ENCODE results near the gene PPP2R5A. TPM values are rescaled to one million over a fixed set of nuclear protein-coding genes. Genes with fewer than 3 reads are reported as not detected.

Gene PPP2R5A
- total RNA-seq, 1 donor from 2014 or later = 13.0 TPM

- no peaks in the 10 kb centered on the region for H3K27me3 Mint-ChIP-seq (ENCODE audit: low read depth)
Measured at GRCh38 chr1:212291505-212292134, 6.4 kb downstream of the PPP2R5A start.

GRCh38 chr1:212292250-212293105, 7.3 kb downstream of the PPP2R5A start:
- no peak for DNase-seq (ENCODE audit: low read depth, low spot score)
- TF ChIP-seq CTCF (conservative IDR thresholded peaks at IDR 0.05) = no peak
- no peaks in the 10 kb centered on the region for H3K9me3 Mint-ChIP-seq
- H3K27ac Mint-ChIP-seq (ENCODE audit: unreplicated experiment) = no peak overlapping the region
- H3K4me3 Mint-ChIP-seq = no peak overlapping the region
- no peaks in the 10 kb centered on the region for H3K36me3 Mint-ChIP-seq (ENCODE audit: low read depth)
- peaks cover 10% of the 10 kb centered on the region for H3K4me1 Mint-ChIP-seq
- H3K27me3 Mint-ChIP-seq (ENCODE audit: low read depth) = no peaks in the 10 kb centered on the region

More at GRCh38 chr1:212291505-212292134, 6.4 kb downstream of the PPP2R5A start:
- H3K36me3 Mint-ChIP-seq (ENCODE audit: low read depth) = no peaks in the 10 kb centered on the region
- no peaks in the 10 kb centered on the region for H3K9me3 Mint-ChIP-seq
- H3K27ac Mint-ChIP-seq (ENCODE audit: unreplicated experiment) = no peak overlapping the region
- TF ChIP-seq CTCF (conservative IDR thresholded peaks at IDR 0.05) = peak; percentile 71
- DNase-seq (ENCODE audit: low read depth, low spot score) = no peak
- H3K4me1 Mint-ChIP-seq = peaks cover 18% of the 10 kb centered on the region
- peak overlapping the region; percentile 28 for H3K4me3 Mint-ChIP-seq

GRCh38 chr1:212293579-212293978, 8.4 kb downstream of the PPP2R5A start:
- no peaks in the 10 kb centered on the region for H3K27me3 Mint-ChIP-seq (ENCODE audit: low read depth)
- no peaks in the 10 kb centered on the region for H3K9me3 Mint-ChIP-seq
- DNase-seq (ENCODE audit: low read depth, low spot score) = no peak
- H3K36me3 Mint-ChIP-seq (ENCODE audit: low read depth) = no peaks in the 10 kb centered on the region
- no peak overlapping the region for H3K4me3 Mint-ChIP-seq
- peak; percentile 36 for TF ChIP-seq CTCF (conservative IDR thresholded peaks at IDR 0.05)
- H3K27ac Mint-ChIP-seq (ENCODE audit: unreplicated experiment) = no peak overlapping the region
- peaks cover 10% of the 10 kb centered on the region for H3K4me1 Mint-ChIP-seq

- H3K4me1 Mint-ChIP-seq = peaks cover 10% of the 10 kb centered on the region
Measured at GRCh38 chr1:212294983-212295382, 9.8 kb downstream of the PPP2R5A start.

GRCh38 chr1:212295579-212295978, 10.4 kb downstream of the PPP2R5A start:
- H3K27me3 Mint-ChIP-seq (ENCODE audit: low read depth) = no peaks in the 10 kb centered on the region
- no peak for TF ChIP-seq CTCF (conservative IDR thresholded peaks at IDR 0.05)
- DNase-seq (ENCODE audit: low read depth, low spot score) = no peak
- no peak overlapping the region for H3K27ac Mint-ChIP-seq (ENCODE audit: unreplicated experiment)
- peaks cover 10% of the 10 kb centered on the region for H3K4me1 Mint-ChIP-seq
- H3K36me3 Mint-ChIP-seq (ENCODE audit: low read depth) = no peaks in the 10 kb centered on the region
- H3K4me3 Mint-ChIP-seq = no peak overlapping the region
- H3K9me3 Mint-ChIP-seq = no peaks in the 10 kb centered on the region

More at GRCh38 chr1:212294983-212295382, 9.8 kb downstream of the PPP2R5A start:
- no peak overlapping the region for H3K4me3 Mint-ChIP-seq
- no peaks in the 10 kb centered on the region for H3K9me3 Mint-ChIP-seq
- no peak for DNase-seq (ENCODE audit: low read depth, low spot score)
- no peaks in the 10 kb centered on the region for H3K36me3 Mint-ChIP-seq (ENCODE audit: low read depth)
- no peaks in the 10 kb centered on the region for H3K27me3 Mint-ChIP-seq (ENCODE audit: low read depth)
- TF ChIP-seq CTCF (conservative IDR thresholded peaks at IDR 0.05) = no peak
- no peak overlapping the region for H3K27ac Mint-ChIP-seq (ENCODE audit: unreplicated experiment)
